Cardiac septum (tissue), 1 donor: Measurements from ENCODE around the gene RAPGEF6. TPM values are rescaled to one million over a fixed set of nuclear protein-coding genes. Genes with fewer than 3 reads are reported as not detected.
A peak's percentile ranks its signal among the peaks of the same experiment; 100 is the strongest.
"Not testable (repeated sequence)": the region's sequence is repeated elsewhere in the genome, so short reads cannot be mapped to it uniquely, and the experiment has no call there.

ENCODE experiments used
- DNase-seq: peaks from one replicate; pipeline ENCODE4 v3.0.0-alpha.2; 2020; ENCODE audit warnings: low spot score
- intact Hi-C: fragments of 100-400 bp; cut with DNase I; formaldehyde crosslinking; loops from one replicate; pipeline ENCODE4 v1.14.0; 2022
- long read RNA-seq: library from polyadenylated mRNA; unstranded; transcript quantifications from one replicate; pipeline ENCODE4 v2.0.0, GENCODE V29; 2021
- total RNA-seq: library from RNA; stranded (reverse); fragmentation: NEBNext Ultra II Directional; extraction: Animal tissue kit (Norgen Biotek cat#: 25700); gene quantifications from one replicate; pipeline ENCODE4 v1.2.1, GENCODE V29; 2021
- donor health status: DM: no; HTN: no; CAD: no.

RAPGEF6 gene
- total RNA-seq = 15.6 TPM
- long read RNA-seq, full-length matches to known transcripts = 1 of 7 reads
- long read RNA-seq, partial matches to known transcripts = 3 of 7 reads
- long read RNA-seq, other reads (novel, unspliced or antisense) = 3 of 7 reads

- peak; percentile 98 for DNase-seq
- intact Hi-C loops = loop anchor here (1.0 to 5.0 kb wide), 3 partner anchors 37 to 161 kb away; no protein-coding TSS in a partner anchor
Observed at GRCh38 chr5:131634996-131635683, at the start of gene RAPGEF6. Gene RAPGEF6, minus strand, starts transcription at chr5:131635229. Its CDS starts 199 bp downstream, at chr5:131635030.

- intact Hi-C loops = no loop called here
Observed at GRCh38 chr5:131684595-131684994, 49.6 kb upstream of the RAPGEF6 start.

GRCh38 chr5:131684051-131684450 lies 49.0 kb upstream of the RAPGEF6 start:
- no peak for DNase-seq
- intact Hi-C loops = no loop called here

More at GRCh38 chr5:131684595-131684994, 49.6 kb upstream of the RAPGEF6 start:
- no peak for DNase-seq

GRCh38 chr5:131682826-131683225 lies 47.8 kb upstream of the RAPGEF6 start:
- DNase-seq = no peak
- intact Hi-C loops = no loop called here

- intact Hi-C loops = no loop called here
- no peak for DNase-seq
Observed at GRCh38 chr5:131682175-131682574, 47.1 kb upstream of the RAPGEF6 start.

- no peak for DNase-seq
- intact Hi-C loops = no loop called here
Observed at GRCh38 chr5:131679911-131680310, 44.9 kb upstream of the RAPGEF6 start.

- intact Hi-C loops = not testable (repeated sequence)
- peak; percentile 81 for DNase-seq
Observed at GRCh38 chr5:131678273-131678672, 43.2 kb upstream of the RAPGEF6 start.

- intact Hi-C loops = no loop called here
- DNase-seq = no peak
Observed at GRCh38 chr5:131677115-131677514, 42.1 kb upstream of the RAPGEF6 start.

- DNase-seq = no peak
- intact Hi-C loops = loop anchor here (2.0 to 5.0 kb wide), 2 partner anchors 35 to 124 kb away; partner anchors contain the start of genes FNIP1 and RAPGEF6
Observed at GRCh38 chr5:131672776-131673175, 37.7 kb upstream of the RAPGEF6 start.

- DNase-seq = no peak
- intact Hi-C loops = loop anchor here (2.0 to 5.0 kb wide), 2 partner anchors 35 to 125 kb away; partner anchors contain the start of genes FNIP1 and RAPGEF6
Observed at GRCh38 chr5:131671994-131672655, 37.1 kb upstream of the RAPGEF6 start.

GRCh38 chr5:131671409-131671808 lies 36.4 kb upstream of the RAPGEF6 start:
- intact Hi-C loops = loop anchor here (5.0 kb wide), 1 partner anchor 34 kb away; the partner anchor contains the start of gene RAPGEF6

GRCh38 chr5:131664929-131665328 lies 29.9 kb upstream of the RAPGEF6 start:
- no peak for DNase-seq
- intact Hi-C loops = no loop called here

More at GRCh38 chr5:131671409-131671808, 36.4 kb upstream of the RAPGEF6 start:
- no peak for DNase-seq

GRCh38 chr5:131661933-131662332 lies 26.9 kb upstream of the RAPGEF6 start:
- intact Hi-C loops = no loop called here
- DNase-seq = no peak

- intact Hi-C loops = no loop called here
- DNase-seq = no peak
Observed at GRCh38 chr5:131659841-131660240, 24.8 kb upstream of the RAPGEF6 start.

GRCh38 chr5:131659290-131659689 lies 24.3 kb upstream of the RAPGEF6 start:
- DNase-seq = no peak
- intact Hi-C loops = no loop called here

GRCh38 chr5:131654776-131655175 lies 19.7 kb upstream of the RAPGEF6 start:
- DNase-seq = no peak
- intact Hi-C loops = no loop called here

GRCh38 chr5:131654309-131654708 lies 19.3 kb upstream of the RAPGEF6 start:
- intact Hi-C loops = no loop called here
- no peak for DNase-seq

GRCh38 chr5:131649161-131649560 lies 14.1 kb upstream of the RAPGEF6 start:
- DNase-seq = no peak
- intact Hi-C loops = no loop called here

GRCh38 chr5:131647048-131647769 lies 12.2 kb upstream of the RAPGEF6 start:
- intact Hi-C loops = no loop called here
- DNase-seq = no peak

- intact Hi-C loops = no loop called here
- no peak for DNase-seq
Observed at GRCh38 chr5:131644822-131645221, 9.8 kb upstream of the RAPGEF6 start.
